Lower leg skin (tissue), 3 donors: ENCODE data around the gene COL19A1.

Experiments used
- CTCF ChIP-seq, 3 donors: fragments of 450-650 bp; IDR thresholded peaks; one replicate each; pipeline ENCODE4 v1.5.1; 2016; ENCODE audit warnings: antibody characterized with exemption in 3 of 3, mild to moderate bottlenecking in 3 of 3, moderate library complexity in 2 of 3
- POLR2A ChIP-seq, 2 donors: fragments of 450-650 bp; IDR thresholded peaks; one replicate each; pipeline ENCODE4 v1.6.1; 2016 to 2017; ENCODE audit warnings: antibody characterized with exemption in 2 of 2, mild to moderate bottlenecking in 1 of 2, moderate library complexity in 1 of 2

- TF ChIP-seq CTCF (IDR thresholded peaks at IDR 0.05) (no peak), POLR2A (IDR thresholded peaks at IDR 0.05) (no peak)
Observed at GRCh38 chr6:69848552-69848951, 17.8 kb upstream of the COL19A1 start.
